GM12801 (cell line): ENCODE data around the gene RIMBP3C.
"Not testable (repeated sequence)": the region's sequence is repeated elsewhere in the genome, so short reads cannot be mapped to it uniquely, and the experiment has no call there.

Source experiments
- CTCF ChIP-seq: IDR thresholded peaks from one replicate; pipeline ENCODE4 v1.5.1; 2011; ENCODE audit warnings: control low read depth; ENCODE audit not compliant: insufficient read length; ENCODE audit errors: extremely low read depth

RIMBP3C gene

DNA sequence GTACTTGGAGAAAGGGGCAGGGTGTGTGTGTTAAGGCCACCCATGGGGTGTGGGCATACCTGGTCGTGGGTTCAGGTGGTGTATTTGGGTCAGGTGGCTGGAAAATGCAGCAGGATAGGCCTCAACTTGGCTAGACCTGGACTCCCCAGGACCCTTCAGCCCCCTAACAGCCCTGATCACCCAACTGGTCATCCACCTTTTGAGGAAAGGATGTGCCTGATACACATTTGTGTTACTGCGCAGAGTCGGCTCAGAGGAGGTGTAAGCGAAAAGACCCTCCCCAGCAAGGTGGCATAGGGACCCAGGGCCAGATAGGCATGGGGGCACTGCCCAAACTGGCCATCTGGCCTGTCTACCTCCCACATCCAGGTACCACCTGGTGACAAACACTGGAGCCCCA lies at the start of gene RIMBP3C:
Gene RIMBP3C (minus strand): TSS at position 101 of the 400 bp plus-strand sequence. CDS start 485 bp downstream, outside the sequence.
- TF ChIP-seq CTCF, result not testable (repeated sequence)

DNA sequence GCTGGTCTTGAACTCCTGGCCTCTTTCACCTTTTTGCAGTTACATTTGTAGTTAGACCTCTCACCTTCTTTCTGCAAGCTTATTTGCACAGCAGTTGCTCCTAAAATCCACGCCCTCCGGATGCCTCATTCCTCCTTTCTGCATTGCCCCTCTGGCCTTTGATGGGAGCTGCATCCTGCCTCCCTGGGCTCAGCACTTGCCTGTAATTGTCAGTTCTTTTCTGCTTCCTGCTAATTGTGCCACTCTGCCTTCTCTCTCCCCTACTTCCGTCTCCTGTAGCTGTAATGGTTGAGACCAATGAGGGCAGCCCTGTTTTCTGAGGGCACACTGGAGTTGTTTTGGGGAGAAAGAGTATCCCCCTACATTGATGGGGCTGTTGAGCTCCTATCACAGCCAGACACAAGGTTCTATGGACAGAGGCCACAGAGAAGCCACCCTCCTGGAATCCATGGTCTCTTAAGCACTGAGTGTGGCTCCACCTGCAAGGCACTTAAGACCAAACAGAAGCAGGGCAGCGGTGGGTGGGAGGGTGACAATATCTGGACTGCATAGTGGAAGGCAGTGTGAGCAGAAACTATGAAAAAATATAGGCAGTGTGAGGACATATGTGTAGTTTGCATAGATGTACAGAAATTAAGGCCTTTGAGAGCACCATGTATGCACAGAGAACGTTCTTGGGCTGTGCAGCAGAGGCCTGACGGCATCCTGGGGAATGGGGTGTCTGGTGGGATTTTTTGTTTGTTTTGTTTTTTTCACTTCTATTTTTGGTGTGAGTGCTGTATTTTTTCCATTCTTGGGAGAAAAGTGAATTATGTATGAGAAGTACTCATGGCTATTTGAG lies 48.0 kb upstream of the RIMBP3C start:
- no peak for TF ChIP-seq CTCF

DNA sequence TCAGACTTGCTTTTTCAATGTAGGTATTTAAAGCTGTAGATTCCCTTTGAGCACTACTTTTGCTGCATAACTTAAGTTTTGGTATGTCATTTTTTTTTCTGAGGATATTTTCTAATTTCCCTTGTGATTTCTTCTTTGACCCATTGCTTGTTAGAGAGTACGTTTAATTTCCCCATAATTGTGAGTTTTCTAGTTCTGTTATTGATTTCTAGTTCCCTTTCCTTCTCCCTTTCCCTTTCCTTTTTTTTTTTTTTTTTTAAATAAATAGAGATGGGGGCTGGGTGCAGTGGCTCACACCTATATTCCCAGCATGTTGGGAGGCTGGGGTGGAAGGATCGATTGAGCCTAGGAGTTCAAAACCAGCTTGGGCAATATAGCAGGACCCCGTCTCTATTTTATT lies 47.0 kb upstream of the RIMBP3C start:
- TF ChIP-seq CTCF, result no peak

GRCh38 chr22:21594865-21595452 lies 43.7 kb upstream of the RIMBP3C start:
- TF ChIP-seq CTCF, result no peak

DNA sequence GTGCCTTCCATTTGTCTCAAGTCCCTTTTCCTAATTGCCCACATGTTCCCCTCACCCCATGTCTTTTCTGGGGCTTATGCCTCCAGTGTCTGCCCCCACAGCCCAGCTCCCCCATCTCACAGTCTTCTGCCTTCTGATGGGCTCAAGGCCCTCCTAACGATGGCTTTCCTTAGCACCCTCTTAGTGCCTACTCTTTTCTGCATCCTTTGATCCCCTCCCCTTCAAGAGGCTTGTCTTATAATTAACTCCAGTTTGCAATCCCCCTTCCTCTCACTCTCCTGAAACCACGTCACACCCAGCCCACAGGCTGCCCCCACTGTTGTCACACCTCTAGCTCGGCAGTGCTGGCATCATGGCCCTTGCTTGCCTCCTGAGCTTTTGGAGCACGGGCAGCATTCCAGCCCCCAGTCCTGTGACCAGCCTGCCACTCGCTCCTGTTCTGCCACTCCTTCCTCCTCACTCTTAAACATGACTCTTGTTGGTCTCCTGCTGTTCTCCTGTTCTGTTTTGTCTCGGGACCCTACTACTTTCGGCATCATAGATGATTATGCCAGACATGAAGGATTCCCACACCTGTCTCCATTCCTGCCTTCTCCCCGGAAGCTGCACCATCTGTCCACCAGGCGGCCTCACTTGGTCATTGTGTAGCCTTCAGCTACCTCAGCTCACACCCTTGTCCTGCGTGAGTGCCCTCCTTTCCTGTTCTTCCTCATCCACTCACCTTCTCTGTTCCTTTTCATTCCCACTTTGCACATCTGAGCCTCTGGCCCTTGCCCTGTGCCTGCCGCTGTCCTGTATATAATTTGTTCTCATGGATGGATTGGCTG lies 42.4 kb upstream of the RIMBP3C start:
- TF ChIP-seq CTCF, result no peak

GRCh38 chr22:21592422-21592821 lies 41.2 kb upstream of the RIMBP3C start:
- TF ChIP-seq CTCF, result no peak

DNA sequence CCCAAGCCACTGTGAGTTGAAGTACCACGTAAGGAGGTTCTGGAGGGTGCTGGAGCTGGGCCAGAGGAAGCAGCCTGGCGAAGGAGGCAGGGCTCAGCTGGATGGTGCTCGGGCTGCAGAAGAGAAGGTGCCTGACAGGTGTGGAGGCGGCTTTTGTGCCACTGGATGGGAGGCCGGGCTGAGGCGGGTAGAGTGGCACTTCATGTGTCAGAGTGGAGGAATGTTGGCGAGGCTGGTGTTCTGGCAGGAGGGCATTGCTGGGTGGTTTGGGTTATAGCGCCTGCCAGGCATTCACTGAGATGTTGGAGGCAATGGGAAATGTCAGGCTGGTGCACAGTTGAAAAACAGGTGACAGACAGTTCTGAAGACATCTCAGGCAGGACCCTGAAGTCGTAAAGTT lies 40.4 kb upstream of the RIMBP3C start:
- TF ChIP-seq CTCF, result no peak
